ENCODE data around the gene DAZAP1. TPM values are rescaled to one million over a fixed set of nuclear protein-coding genes. Genes with fewer than 3 reads are reported as not detected.
A peak's percentile ranks its signal among the peaks of the same experiment; 100 is the strongest.

Gene DAZAP1
- total and polyA plus RNA-seq, 8 donors = 35.3 to 67.4 (median 55.1) TPM

DNA sequence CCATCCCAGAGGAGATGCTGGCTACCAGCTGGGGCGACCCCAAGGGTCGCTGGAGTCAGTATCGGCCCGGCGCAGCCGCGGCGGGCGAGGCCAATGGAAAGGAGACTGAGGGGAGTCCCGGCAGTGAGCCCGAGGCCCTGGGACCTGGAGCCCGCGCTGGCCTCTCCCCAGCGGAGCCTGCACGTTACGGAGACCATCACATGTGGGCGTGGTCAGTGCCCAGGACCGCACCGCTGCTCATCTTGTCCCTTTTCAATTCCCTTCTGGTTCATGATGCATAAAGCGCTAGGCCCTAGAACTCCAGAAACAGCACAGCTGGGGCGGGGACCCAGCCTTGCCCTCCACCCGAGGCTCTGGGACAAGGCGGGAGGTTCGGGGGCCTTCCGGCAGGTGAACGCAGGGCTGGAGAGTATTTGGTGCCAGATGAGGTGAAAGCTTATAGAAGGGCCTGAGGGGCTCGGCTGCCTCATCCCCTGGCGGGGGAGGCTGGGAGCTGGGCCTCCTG, 63.7 kb downstream of the DAZAP1 start:
- Histone ChIP-seq H3K9me3 (no peaks in the 10 kb centered on the region), H3K4me3 (peak overlapping the region in 2 of 4 donors; percentile 26 to 45), H3K27me3 (peaks cover 0 to 30% (median 5%) of the 10 kb centered on the region in 4 donors), H3K36me3 (no peaks in the 10 kb centered on the region), H3K4me1 (peaks cover 16 to 35% (median 32%) of the 10 kb centered on the region in 3 donors), H3K27ac (no peak overlapping the region)
- intact Hi-C loops (cut with DNase I) = no loop called here
- TF ChIP-seq, protein P1, sequence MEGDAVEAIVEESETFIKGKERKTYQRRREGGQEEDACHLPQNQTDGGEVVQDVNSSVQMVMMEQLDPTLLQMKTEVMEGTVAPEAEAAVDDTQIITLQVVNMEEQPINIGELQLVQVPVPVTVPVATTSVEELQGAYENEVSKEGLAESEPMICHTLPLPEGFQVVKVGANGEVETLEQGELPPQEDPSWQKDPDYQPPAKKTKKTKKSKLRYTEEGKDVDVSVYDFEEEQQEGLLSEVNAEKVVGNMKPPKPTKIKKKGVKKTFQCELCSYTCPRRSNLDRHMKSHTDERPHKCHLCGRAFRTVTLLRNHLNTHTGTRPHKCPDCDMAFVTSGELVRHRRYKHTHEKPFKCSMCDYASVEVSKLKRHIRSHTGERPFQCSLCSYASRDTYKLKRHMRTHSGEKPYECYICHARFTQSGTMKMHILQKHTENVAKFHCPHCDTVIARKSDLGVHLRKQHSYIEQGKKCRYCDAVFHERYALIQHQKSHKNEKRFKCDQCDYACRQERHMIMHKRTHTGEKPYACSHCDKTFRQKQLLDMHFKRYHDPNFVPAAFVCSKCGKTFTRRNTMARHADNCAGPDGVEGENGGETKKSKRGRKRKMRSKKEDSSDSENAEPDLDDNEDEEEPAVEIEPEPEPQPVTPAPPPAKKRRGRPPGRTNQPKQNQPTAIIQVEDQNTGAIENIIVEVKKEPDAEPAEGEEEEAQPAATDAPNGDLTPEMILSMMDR (IDR thresholded peaks at IDR 0.05) = no peak
- ATAC-seq (peak; percentile 11 to 38 (median 21)), DNase-seq (peak in 2 of 6 donors; percentile 60 to 80), FAIRE-seq (no peak)
- 7 to 9% methylated on average over 28 of the region's 28 CpGs for WGBS, 2 donors

DNA sequence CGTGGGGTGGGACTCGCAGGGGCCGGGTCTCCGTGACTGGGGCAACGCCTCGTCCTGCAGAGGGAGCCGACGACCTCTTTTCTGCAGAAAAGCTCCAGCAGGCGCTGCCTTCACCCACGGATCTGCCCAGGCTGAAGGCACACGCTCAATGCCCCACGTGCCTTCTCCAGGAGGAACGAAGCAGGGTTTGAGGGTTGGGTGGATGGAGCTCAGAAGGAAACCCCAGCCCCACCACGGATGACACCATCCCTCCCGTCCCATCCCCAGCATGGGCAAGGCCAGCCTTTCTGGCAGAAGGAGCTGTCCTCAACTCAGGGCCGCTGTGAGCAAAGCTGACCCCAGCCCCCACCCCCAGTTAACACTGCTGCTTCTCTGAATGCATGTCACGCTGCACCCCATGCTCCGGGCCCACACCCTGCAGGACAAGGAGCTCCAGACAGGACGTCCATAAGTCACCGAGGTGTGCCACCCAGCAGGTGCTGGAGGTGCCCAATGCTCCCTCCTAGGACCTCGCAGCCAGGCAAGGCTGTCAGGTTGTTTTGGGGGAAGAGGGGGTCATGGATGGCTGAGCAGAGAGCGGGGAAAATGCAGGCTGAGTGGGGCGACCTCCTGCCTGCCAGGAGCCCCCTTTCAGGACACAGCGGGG, 64.3 kb downstream of the DAZAP1 start:
- Histone ChIP-seq H3K9me3 (no peaks in the 10 kb centered on the region), H3K4me1 (peaks cover 16 to 35% (median 32%) of the 10 kb centered on the region in 3 donors), H3K27me3 (peaks cover 0 to 30% (median under 1%) of the 10 kb centered on the region in 4 donors), H3K36me3 (no peaks in the 10 kb centered on the region), H3K4me3 (peak overlapping the region in 1 of 4 donors; percentile 45), H3K27ac (no peak overlapping the region)
- WGBS, 2 donors = 23 to 24% methylated on average over 24 of the region's 24 CpGs
- intact Hi-C loops (cut with DNase I) = no loop called here
- DNase-seq (peak in 3 of 6 donors; percentile 33 to 66 (median 57)), FAIRE-seq (no peak), ATAC-seq (peak in 1 of 4 donors; percentile 4)
- TF ChIP-seq, protein P1 (IDR thresholded peaks at IDR 0.05) = no peak

DNA sequence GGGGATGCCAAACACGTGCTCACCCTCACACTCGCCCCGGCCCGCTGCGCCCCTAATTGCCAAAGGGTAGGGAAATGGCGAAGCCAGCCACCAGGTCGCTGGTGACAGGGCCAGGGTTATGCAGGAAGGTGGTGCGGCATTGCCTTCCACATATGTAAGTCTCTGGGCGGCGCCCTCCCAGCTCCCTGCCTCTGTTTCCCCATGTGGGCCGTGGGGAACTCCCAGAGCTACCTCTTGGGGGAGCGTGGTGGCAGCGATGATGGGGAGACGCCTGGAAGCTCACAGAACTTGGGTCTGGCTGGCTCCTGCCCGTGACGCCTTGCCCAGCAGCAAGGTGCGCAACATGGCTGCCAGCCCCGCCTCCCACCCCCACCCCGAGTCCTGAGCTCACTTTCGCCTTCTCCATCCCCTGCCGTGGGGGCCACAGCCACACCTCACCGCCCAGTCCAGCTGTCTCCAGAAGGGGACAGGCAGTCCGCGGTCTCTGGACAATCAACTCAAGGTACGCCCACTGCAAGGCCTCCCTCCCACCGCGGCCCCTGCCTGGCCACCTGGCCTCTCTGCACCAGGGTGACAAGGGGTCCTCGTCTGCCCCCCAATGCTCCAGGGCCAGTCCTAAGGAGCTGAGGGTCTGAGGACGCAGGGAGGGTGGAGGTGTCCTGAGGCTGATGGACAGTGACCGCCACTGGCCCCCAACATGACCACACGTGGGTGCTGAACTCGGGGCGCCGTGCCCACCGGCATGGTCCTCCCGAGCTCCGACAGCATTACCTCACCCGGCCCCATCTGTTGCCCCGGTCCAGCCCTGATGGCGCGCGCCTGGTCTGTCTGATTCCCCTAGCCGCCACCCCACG, 65.1 kb downstream of the DAZAP1 start:
- intact Hi-C loops (cut with DNase I) = no loop called here
- TF ChIP-seq, protein P1 (IDR thresholded peaks at IDR 0.05) = no peak
- H3K36me3 ChIP-seq = no peaks in the 10 kb centered on the region
- H3K27ac ChIP-seq = no peak overlapping the region
- H3K4me3 ChIP-seq = no peak overlapping the region
- H3K27me3 ChIP-seq = peaks cover 0 to 28% (median 0%) of the 10 kb centered on the region in 4 donors
- no peak for FAIRE-seq
- no peak for ATAC-seq
- H3K4me1 ChIP-seq = peaks cover 16 to 35% (median 30%) of the 10 kb centered on the region in 3 donors
- 35 to 40% methylated on average over 43 to 44 of the region's 44 CpGs for WGBS, 2 donors
- H3K9me3 ChIP-seq = no peaks in the 10 kb centered on the region
- peak in 3 of 6 donors; percentile 15 to 76 (median 30) for DNase-seq

DNA sequence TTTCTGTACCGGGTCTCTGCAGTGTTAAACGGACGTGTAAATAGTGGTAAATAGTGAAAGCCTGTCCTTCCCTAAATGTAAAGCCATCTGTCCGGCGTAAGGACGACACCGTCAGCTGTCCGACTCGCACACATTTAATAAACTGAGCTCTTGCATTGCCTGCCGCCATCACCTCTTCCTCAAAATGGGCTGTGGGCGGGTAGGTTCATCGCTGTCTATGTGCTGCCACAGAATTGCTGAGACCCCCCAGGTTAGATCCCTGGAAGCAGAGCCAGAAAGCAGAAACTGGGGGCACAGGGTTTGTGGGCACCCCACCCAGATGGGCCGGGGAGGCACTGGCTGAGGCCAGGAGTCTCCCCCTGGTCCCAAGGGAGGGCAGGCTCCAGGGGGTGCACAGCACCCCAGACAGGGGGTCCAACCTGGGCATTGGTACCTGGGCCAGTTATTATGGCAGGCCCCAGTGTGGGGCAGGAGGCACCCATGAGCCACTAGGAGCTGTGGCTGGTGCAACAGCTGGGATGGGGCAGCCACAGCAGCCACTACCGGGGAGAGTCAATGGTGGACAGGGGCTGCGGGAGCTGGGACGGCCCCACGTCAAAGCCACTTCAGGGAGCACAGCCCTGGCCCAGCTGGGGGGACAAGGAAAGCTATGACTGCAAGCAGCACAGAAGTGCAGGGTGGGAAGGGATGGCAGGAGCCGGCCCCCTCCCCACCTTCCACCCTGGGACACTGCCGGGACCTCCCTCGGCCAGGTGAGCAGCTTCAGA, 65.9 kb downstream of the DAZAP1 start:
- WGBS, 2 donors = 63 to 68% methylated on average over 19 to 20 of the region's 20 CpGs
- Histone ChIP-seq H3K9me3 (no peaks in the 10 kb centered on the region), H3K4me1 (peaks cover 24 to 29% (median 28%) of the 10 kb centered on the region in 3 donors), H3K36me3 (no peaks in the 10 kb centered on the region), H3K27ac (no peak overlapping the region), H3K4me3 (no peak overlapping the region), H3K27me3 (peaks cover 0 to 25% (median 0%) of the 10 kb centered on the region in 4 donors)
- DNase-seq (peak in 1 of 6 donors; percentile 67), FAIRE-seq (no peak), ATAC-seq (no peak)
- intact Hi-C loops (cut with DNase I) = no loop called here
- TF ChIP-seq, protein P1 (IDR thresholded peaks at IDR 0.05) = no peak

Data from pancreas (tissue), 10 donors.